Activated effector memory CD4-positive, alpha-beta T cell treated with Interleukin-2 at 50 U/mL for 16 hours (primary cell): ENCODE data around the gene DENND1C.
"Not testable (repeated sequence)": the region's sequence is repeated elsewhere in the genome, so short reads cannot be mapped to it uniquely, and the experiment has no call there.

Experiments used
- DNase-seq: peaks from one replicate; pipeline ENCODE4 v3.0.0-alpha.2; 2020

The DENND1C gene

DNA sequence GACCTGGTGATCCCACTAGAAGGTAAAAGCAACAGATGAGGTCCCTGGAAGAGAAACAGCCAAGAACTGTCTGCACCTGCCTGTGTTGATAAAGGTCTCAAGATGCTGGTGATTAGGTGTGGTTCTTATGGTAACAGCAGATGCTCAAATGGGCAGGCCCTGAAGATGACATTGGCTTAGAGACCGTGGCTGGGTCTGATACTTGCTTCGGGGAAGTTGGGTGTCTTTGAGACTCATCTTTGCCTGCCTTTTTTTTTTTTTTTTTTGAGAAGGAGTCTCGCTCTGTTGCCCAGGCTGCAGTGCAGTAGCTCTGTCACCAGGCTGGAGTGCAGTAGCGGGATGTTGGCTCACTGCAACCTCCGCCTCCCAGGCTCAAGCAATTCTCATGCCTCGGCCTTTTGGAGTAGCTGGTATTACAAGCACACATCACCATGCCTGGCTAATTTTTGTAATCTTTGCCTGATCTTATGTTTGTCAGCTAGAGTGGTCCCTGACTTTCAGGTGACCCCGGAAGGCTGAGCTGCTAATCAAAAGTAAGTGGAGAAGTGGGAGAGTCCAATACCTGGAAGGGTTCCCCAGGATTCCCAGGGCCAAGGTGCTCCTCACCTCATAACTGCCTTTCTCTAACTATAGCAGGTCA lies 29.9 kb downstream of the DENND1C start:
- DNase-seq, result no peak

DNA sequence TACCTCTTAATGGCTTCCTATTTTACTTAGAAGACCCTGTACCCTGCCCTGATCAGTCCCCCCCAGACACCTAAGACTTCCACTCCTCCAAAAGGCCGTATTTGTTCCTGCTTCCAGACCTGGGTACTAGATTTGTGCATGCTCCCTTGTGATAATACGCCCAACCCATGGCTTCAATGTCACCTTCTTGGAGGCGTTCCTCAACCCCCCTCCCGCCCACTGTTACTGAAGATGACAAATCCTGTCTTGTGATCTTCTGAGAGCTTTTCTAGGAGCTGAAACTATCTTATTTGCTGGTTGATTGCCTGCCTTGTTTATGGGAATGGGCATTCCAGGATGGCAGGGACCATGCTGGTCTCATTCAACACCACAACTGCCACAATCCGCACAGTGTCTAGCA lies 31.4 kb downstream of the DENND1C start:
- no peak for DNase-seq

GRCh38 chr19:6448045-6448444 lies 33.5 kb downstream of the DENND1C start:
- no peak for DNase-seq

DNA sequence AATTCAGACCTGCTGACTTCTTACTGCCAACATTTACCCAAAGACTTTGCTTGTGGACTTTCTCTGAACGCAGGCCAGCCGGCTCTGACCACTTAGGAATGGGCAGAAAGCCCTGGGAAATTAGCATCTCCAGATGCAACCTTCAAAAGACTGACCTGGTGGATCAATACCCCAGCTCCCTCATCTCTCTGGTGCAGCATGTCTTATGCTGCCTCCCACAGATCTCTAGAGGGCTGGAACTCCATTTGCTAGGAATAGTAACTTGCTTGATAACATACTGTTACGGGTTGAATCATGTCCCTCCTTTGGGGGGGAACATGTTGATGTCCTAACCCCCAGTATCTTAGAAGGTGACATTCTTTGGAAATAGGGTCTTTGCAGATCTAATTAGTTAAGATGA lies 35.1 kb downstream of the DENND1C start:
- no peak for DNase-seq

DNA sequence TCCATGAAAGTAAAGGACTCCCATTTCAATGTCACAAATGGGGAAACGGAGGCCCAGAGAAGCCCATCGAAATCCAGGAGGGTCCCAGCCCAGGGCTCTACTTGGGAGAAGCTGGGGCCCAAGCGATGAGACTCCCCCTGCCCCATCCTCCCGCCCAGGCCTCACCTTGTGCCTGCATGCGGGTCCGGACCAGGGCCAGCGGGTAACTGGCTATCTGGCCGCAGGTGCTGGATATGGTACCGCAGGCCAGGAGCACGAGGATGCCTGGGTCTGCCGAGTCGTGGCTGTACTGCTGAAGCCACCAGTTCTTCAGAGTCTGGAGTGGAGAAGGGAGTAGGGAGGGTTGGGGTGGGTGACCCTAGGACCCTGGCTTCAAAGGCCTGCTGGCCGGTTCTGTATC lies 37.6 kb downstream of the DENND1C start:
- DNase-seq, result no peak

- no peak for DNase-seq
Observed at GRCh38 chr19:6442087-6442688, 39.4 kb downstream of the DENND1C start.

- DNase-seq, result no peak
Observed at GRCh38 chr19:6440905-6441304, 40.7 kb downstream of the DENND1C start.

DNA sequence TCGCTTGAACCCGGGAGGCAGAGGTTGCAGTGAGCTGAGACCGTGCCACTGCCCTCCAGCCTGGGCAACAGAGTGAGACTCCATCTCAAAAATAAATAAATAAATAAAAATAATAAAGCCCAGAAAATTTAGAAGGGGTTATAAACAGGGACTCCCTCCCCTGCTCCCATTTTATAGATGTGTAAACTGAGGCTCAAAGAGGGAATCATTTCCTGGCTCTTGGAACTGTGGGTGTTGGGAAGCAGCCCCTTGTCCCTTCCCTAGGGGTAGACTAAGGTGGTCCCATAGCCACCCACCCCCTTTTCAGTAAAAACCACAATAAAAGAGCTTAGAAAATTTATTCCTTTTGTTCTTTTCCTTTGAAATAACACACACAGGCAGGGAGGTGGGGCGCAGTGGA lies 41.8 kb downstream of the DENND1C start:
- DNase-seq, result no peak

- no peak for DNase-seq
Observed at GRCh38 chr19:6433663-6434062, 47.9 kb downstream of the DENND1C start, which contains the start of gene SLC25A41. SLC25A41 (minus strand) TSS chr19:6433763; CDS start chr19:6433693, 70 bp downstream.

DNA sequence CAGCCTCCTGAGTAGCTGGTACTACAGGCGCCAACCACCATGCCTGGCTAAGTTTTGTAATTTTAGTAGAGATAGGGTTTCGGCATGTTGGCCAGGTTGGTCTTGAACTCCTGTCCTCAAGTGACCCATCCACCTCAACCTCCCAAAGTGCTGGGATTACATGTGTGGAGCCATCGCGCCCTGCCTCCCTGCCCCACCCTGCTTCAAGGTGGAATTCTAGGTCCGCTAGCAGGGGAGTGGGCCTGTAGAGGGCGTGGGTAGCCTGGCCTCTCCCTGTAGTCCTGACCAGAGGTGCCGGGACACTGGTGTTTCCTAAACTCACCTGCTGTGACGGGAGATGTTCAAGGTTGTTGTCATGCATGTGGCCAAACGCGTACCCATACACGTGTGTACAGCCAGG lies 48.4 kb downstream of the DENND1C start:
- no peak for DNase-seq

GRCh38 chr19:6431891-6432290 lies 49.7 kb downstream of the DENND1C start:
- no peak for DNase-seq

DNA sequence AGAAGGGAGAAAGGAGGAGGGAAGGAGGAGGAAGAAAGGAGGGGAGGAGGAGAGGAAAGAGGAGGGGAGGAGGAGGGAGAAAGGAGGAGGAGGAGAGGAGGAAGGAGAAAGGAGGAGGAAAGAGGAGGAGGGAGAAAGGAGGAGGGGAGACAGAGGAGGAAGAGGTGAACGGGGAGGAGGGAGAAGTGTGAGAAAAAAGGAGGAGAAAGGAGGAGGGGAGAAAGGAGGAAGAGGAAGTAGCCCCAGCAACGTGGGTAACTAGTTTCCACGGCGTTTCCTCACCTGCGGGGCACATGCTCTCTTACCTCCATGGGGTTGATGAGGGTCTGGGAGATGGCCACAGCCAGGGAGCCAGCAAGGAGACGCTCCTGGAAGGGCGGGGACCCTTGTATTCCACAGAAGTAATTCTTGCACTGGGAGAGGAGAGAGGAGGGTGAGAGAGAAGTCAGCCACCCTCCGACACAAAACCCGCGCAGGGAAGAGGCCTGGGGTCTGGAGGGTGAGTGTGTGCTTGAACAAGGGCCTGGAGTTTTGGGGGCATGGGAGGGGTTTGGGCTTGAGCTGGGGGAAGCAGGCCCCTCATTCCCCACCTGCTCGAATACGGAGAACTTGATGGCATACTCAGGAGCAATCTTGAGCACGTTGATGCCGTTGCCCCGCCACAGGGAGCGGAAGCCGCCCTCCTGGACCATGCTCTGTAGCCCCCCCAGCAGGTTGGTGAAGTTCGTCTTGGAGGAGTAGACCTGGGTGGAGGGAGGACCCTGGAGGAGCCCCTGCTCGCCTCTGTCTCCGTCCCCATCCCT lies 52.0 kb downstream of the DENND1C start:
- DNase-seq, result no peak

GRCh38 chr19:6428692-6429418 lies 52.7 kb downstream of the DENND1C start:
- DNase-seq, result not testable (repeated sequence)

DNA sequence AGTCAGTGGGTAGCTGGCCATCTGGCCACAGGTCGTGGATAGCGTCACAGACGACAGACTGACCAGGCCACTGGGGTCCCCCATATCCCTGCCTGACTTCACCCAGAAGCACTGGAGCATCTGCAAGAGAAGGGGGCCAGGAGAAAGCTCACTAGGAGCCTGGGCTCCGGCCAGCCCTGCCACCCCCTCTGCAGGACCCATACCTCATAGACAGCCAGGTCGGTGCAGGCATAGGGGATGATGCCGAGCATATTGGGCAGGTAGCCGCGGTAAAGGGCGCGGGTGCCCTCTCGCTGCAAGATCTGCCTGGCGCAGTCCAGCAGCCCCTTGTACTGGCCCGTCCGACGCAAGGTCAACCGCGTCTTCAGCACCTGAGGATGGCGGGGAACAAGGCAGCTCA lies 54.5 kb downstream of the DENND1C start:
- no peak for DNase-seq

DNA sequence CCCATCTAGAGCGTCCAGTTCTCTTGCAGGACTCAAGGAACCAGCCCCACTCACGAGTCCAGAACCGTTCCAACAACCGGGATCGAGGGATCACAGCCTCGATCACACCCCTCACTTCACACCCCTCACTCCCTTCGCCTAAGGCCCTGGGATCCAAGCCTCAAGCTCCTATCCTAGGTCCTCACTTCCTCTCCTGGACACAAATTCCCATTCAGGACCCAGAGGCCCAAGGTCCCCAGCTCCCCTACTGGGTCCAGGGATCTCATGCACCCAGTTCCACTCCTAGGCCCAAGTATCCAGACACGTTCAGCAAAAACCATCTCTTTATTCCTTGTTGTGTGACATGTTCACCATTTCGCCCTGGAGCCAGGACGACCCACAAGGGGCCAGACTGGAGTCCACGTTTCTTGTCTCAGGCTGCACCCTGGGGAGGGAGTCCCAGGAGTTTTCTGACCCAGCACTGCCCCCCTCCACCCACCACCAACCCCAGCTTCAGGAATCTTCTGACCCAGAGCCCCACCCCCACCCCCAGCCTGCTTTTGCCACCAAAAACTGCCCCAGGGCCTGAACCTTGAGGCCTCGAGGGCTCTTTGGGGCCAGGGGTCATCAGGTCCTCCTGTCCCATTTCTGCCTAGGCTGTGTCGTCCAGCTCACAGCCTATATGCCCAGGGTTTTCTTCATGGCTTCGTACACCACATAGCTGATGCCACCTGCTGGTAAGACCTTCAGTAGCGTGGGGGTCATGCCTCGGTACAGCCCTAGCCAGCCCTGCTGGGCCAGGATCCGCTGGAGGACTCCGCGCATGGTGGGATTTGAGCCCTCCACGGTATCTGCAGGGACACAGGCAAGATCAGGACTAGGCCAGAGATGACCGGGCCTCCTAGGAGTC lies 55.6 kb downstream of the DENND1C start:
- no peak for DNase-seq

- DNase-seq, result peak; percentile 99
Observed at GRCh38 chr19:6424939-6425731, 56.5 kb downstream of the DENND1C start.

DNA sequence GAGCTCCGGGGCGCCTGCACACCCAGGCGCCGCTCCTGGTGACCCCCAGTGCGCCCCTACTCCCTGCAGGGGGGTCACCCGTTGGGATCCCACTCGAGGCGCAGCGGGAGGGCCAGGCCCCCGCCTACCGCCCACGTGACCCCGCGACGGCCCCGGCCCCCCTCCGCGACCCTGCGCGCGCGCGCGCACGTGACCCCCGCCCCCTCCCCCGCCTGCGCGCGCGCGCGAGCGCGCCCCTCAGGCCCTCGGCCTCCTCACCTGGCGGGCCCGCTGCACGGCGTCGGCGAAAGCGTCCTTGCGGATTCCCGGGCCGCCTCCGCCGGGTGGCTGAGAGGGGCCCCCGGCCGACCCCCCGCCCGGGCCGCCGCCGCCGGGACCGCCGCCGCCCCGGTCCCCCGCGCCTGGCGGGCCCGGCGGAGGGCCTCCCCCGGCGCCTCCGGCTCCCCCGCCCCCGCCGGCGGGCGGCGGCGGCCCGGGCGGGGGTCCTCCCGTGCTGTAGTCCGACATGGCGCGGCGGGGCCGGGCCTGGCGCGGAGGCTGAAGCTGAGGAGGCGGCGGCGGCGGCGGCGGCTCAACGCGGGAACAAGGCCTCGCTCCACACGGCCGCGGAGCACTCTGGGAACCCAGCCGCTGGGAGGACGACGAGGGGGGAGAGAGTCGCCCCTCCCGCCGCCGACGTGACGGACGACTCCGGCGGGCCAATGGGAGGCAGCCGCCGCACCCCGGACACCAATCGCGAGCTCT lies 57.2 kb downstream of the DENND1C start, which contains the start of gene KHSRP:
Gene KHSRP (minus strand): TSS at position 617 of the 744 bp plus-strand sequence. CDS start 110 bp downstream, at position 507.
- no peak for DNase-seq

- no peak for DNase-seq
Observed at GRCh38 chr19:6423499-6424194, 57.9 kb downstream of the DENND1C start.

- DNase-seq, result no peak
Observed at GRCh38 chr19:6421075-6422014, 60.2 kb downstream of the DENND1C start.
